ENCODE results near the gene KANK4.
"Not testable (repeated sequence)": the region's sequence is repeated elsewhere in the genome, so short reads cannot be mapped to it uniquely, and the experiment has no call there.

KANK4 gene

DNA sequence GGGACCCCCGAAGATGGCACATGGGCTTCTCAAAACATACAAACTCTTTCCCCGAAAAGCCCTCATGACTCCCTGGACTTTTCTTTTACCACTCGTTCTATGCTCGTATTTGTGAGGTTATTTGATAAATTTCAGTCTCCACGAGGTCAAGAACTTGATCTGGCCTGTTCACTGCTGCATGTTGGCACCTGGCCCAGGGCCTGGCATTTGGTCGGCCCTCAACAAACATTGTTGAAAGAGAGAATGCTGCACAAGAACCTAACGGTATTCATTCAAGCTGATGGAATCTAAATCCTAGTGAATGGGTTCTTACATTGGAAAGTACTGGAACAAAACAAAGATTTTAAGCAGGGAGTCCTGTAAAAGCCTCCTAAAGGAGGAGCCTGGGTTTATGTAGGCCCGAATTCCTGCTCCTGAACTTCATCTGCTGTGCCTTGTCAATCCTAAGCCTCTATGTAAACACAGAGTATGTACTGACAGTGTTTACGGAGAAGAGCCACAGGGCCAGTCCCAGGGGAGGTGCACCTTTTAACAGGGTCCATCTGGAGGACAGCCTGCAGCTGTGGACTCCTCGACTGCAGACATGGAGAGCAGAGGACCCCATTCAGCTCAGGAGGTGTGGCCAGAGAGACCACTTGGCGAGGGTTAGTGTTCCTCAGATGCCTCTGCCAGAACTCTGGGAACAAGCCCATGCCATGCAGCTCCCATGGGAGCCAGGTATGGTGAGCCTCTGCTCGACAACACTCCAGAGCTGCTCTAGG is 77.7 kb downstream of the KANK4 start:
- TF ChIP-seq, protein P1, sequence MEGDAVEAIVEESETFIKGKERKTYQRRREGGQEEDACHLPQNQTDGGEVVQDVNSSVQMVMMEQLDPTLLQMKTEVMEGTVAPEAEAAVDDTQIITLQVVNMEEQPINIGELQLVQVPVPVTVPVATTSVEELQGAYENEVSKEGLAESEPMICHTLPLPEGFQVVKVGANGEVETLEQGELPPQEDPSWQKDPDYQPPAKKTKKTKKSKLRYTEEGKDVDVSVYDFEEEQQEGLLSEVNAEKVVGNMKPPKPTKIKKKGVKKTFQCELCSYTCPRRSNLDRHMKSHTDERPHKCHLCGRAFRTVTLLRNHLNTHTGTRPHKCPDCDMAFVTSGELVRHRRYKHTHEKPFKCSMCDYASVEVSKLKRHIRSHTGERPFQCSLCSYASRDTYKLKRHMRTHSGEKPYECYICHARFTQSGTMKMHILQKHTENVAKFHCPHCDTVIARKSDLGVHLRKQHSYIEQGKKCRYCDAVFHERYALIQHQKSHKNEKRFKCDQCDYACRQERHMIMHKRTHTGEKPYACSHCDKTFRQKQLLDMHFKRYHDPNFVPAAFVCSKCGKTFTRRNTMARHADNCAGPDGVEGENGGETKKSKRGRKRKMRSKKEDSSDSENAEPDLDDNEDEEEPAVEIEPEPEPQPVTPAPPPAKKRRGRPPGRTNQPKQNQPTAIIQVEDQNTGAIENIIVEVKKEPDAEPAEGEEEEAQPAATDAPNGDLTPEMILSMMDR (IDR thresholded peaks at IDR 0.05; ENCODE audit: low read depth, low read length) = no peak
- DNase-seq (ENCODE audit: low read depth in 2 of 2) = no peak
- H3K4me3 ChIP-seq (replicated peaks in 1 of 2; ENCODE audit: low read depth in 2 of 2, low read length in 2 of 2) = no peak overlapping the region

DNA sequence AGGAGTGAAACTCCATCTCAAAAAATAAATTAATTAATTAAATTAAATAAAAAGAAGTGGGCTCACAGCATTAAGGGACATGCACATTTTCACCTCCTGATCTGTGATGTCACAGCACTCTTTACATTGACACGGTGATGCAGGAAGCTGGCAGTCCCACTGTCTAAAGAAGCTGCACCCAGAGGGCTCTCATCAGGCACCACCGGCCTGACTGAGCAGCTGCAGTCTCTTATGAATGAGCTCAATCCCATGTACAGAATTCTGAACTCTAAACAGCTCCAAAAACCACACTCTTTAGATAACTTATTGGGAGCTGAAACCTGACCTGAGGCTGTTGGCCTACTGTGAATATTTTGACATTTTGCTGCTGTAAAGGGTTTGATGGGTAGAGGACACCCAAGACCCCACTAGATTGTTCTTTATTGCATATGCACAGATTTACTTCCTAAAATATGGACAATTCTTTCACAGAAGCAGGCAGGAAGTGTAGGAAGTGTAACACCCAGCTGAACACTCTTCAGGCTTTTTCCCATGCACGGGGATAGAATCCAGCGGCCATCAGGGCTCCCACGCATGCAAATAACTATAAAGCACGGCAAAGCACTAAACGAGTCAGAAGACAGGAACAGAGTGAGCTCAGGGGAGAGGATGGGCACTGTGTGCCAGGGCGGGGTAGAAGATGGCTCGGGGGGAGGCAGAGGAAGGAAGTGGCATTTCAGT is 78.4 kb downstream of the KANK4 start:
- no peak overlapping the region for H3K4me3 ChIP-seq (replicated peaks in 1 of 2; ENCODE audit: low read depth in 2 of 2, low read length in 2 of 2)
- no peak for DNase-seq (ENCODE audit: low read depth in 2 of 2)
- TF ChIP-seq, protein P1 (IDR thresholded peaks at IDR 0.05; ENCODE audit: low read depth, low read length) = no peak

DNA sequence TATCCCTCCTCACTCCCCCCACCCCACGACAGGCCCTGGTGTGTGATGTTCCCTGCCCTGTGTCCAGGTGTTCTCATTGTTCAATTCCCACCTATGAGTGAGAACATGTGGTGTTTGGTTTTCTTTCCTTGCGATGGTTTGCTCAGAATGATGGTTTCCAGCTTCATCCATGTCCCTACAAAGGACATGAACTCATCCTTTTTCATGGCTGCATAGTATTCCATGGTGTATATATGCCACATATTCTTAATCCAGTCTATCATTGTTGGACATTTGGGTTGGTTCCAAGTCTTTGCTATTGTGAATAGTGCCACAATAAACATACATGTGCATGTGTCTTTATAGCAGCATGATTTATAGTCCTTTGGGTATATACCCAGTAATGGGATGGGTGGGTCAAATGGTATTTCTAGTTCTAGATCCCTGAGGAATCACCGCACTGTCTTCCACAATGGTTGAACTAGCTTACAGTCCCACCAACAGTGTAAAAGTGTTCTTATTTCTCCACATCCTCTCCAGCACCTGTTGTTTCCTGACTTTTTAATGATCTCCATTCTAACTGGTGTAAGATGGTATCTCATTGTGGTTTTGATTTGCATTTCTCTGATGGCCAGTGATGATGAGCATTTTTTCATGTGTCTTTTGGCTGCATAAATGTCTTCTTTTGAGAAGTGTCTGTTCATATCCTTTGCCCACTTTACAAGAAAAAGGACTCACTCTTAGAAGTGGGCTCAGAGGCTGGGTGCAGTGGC is 79.4 kb downstream of the KANK4 start:
- DNase-seq (ENCODE audit: low read depth in 2 of 2); H3K4me3 ChIP-seq (replicated peaks in 1 of 2; ENCODE audit: low read depth in 2 of 2, low read length in 2 of 2): not testable (repeated sequence)

DNA sequence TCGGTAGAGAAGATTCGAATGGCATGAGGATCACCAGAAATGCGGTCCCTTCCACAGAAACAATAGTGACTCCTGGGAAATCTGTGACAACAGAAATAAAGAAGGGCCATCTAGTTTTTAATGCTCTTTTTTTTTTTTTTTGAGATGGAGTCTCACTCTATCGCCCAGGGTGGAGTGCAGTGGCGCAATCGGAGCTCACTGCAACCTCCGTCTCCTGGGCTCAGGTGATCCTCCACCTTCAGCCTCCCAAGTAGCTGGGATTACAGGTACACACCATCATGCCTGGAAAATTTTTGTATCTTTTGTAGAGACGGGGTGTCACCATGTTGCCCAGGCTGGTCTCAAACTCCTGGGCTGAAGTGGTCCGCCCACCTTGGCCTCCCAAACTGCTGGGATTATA is 80.7 kb downstream of the KANK4 start:
- DNase-seq (ENCODE audit: low read depth in 2 of 2) = no peak
- no peak overlapping the region for H3K4me3 ChIP-seq (replicated peaks in 1 of 2; ENCODE audit: low read depth in 2 of 2, low read length in 2 of 2)
- TF ChIP-seq, protein P1 (IDR thresholded peaks at IDR 0.05; ENCODE audit: low read depth, low read length) = no peak

DNA sequence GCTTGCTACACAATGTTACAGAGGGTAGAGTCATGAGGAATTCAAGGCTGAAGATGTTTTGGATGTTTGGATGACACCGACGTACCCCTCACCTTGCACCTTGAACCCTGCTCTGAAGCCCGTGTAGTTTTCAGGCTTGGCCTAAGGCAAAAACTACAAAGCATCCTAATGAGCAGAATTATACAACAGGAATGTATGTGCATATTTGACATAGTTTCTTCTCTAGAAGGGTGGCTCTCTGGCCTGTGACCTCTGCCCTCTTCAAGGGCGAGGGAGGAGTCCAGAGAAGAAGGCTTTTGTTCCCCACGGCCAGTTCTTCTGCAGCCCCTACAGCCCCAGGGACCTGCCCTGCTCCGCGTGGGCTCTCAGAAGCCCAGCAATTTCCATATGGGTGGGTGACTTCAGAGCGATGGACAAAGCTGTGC is 81.3 kb downstream of the KANK4 start:
- TF ChIP-seq, protein P1 (IDR thresholded peaks at IDR 0.05; ENCODE audit: low read depth, low read length) = no peak
- H3K4me3 ChIP-seq (replicated peaks in 1 of 2; ENCODE audit: low read depth in 2 of 2, low read length in 2 of 2) = no peak overlapping the region
- no peak for DNase-seq (ENCODE audit: low read depth in 2 of 2)

DNA sequence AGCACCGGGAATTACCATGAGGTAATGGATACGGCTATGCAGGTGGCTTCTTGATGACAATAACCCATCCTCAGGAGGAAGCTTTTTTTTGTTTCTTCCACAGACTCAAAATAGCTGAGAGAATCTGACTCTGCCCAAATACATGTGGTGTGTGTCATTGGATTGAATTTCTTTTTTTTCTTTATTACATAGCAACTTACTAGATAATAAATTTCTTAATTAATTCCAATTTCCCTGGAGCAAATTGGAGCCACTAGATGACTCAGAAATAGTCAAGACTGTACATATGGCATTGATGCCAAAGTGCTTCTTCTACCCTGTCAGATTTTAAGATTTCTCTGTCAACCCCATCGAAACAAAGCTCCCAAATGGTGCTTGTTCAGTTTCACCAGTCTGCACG is 81.9 kb downstream of the KANK4 start:
- no peak for DNase-seq (ENCODE audit: low read depth in 2 of 2)
- TF ChIP-seq, protein P1 (IDR thresholded peaks at IDR 0.05; ENCODE audit: low read depth, low read length) = no peak
- H3K4me3 ChIP-seq (replicated peaks in 1 of 2; ENCODE audit: low read depth in 2 of 2, low read length in 2 of 2) = no peak overlapping the region

DNA sequence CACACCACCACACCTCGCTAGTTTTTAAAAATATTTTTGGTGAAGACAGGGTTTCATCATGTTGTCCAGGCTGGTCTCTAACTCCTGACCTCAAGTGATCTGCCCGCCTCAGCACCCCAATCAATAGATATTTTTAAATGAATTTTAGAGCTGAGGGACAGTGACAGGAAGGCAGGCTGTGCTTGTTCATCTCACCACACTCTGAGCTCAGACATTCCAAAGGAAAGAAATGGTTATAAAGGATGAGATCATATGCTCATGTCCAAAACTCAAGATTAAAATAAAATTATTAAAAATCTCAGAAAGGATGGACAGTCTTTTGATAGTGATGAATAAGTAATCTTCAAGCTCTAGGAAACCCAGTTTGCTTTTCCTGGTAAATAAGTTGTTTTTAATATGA is 83.7 kb downstream of the KANK4 start:
- no peak for DNase-seq (ENCODE audit: low read depth in 2 of 2)
- H3K4me3 ChIP-seq (replicated peaks in 1 of 2; ENCODE audit: low read depth in 2 of 2, low read length in 2 of 2) = no peak overlapping the region
- TF ChIP-seq, protein P1 (IDR thresholded peaks at IDR 0.05; ENCODE audit: low read depth, low read length) = no peak

All from cardiac fibroblast (primary cell).